Nephron (organoid): ENCODE results near the gene GARIN5A.
"Not testable (repeated sequence)": the region's sequence is repeated elsewhere in the genome, so short reads cannot be mapped to it uniquely, and the experiment has no call there.

Source experiments
- H3K27ac Mint-ChIP-seq, 3 experiments: 2 replicates each; pipeline ENCODE4 v1.8.0; 2020; ENCODE audit warnings: mixed read lengths in 3 of 3, mild to moderate bottlenecking in 2 of 3, moderate library complexity in 1 of 3
- H3K27me3 Mint-ChIP-seq: 2 replicates; pipeline ENCODE4 v1.8.0; 2021; ENCODE audit warnings: low read depth, mild to moderate bottlenecking, moderate library complexity, mixed read lengths
- H3K36me3 Mint-ChIP-seq: 2 replicates; pipeline ENCODE4 v1.8.0; 2020; ENCODE audit warnings: low read depth, mixed read lengths
- H3K4me1 Mint-ChIP-seq: 2 replicates; pipeline ENCODE4 v1.8.0; 2020; ENCODE audit warnings: mixed read lengths
- H3K4me3 Mint-ChIP-seq, 3 experiments: 2 replicates each; pipeline ENCODE4 v1.8.0; 2020; ENCODE audit warnings: mild to moderate bottlenecking in 3 of 3, mixed read lengths in 3 of 3, moderate library complexity in 2 of 3
- H3K9me3 Mint-ChIP-seq: 2 replicates; pipeline ENCODE4 v1.8.0; 2020; ENCODE audit warnings: mixed read lengths
- CTCF ChIP-seq, 3 experiments: fragments of 200-600 bp; sonication (generic); IDR thresholded peaks; one replicate each; pipeline ENCODE4 v1.5.0; 2021; ENCODE audit warnings: antibody characterized with exemption in 3 of 3; ENCODE audit not compliant: unreplicated experiment in 3 of 3

GARIN5A gene

GRCh38 chr19:50475736-50476223, 868 bp downstream of the GARIN5A start:
- Mint-ChIP-seq H3K27me3 (no peaks in the 10 kb centered on the region), H3K4me3 (peak overlapping the region; percentile 97 to 98 (median 98)), H3K4me1 (peaks cover 14% of the 10 kb centered on the region), H3K36me3 (peaks cover 31% of the 10 kb centered on the region), H3K27ac (peak overlapping the region in 1 of 3 experiments; percentile 99), H3K9me3 (peaks cover 3% of the 10 kb centered on the region)
- TF ChIP-seq CTCF (IDR thresholded peaks at IDR 0.05; ENCODE audit: unreplicated experiment in 3 of 3), result no peak

GRCh38 chr19:50475101-50475568, 1.5 kb downstream of the GARIN5A start:
- Mint-ChIP-seq H3K4me3 (peak overlapping the region; percentile 80 to 98 (median 97)), H3K27ac (peak overlapping the region in 2 of 3 experiments; percentile 32 to 34), H3K9me3 (peaks cover 3% of the 10 kb centered on the region), H3K27me3 (no peaks in the 10 kb centered on the region), H3K4me1 (peaks cover 14% of the 10 kb centered on the region), H3K36me3 (peaks cover 30% of the 10 kb centered on the region)
- no peak for TF ChIP-seq CTCF (IDR thresholded peaks at IDR 0.05; ENCODE audit: unreplicated experiment in 3 of 3)

GRCh38 chr19:50473336-50473735, 3.3 kb downstream of the GARIN5A start:
- peaks cover 14% of the 10 kb centered on the region for H3K4me1 Mint-ChIP-seq
- peak overlapping the region in 1 of 3 experiments; percentile 17 for H3K27ac Mint-ChIP-seq
- H3K9me3 Mint-ChIP-seq, H3K27me3 Mint-ChIP-seq, H3K4me3 Mint-ChIP-seq: not testable (repeated sequence)
- peaks cover 18% of the 10 kb centered on the region for H3K36me3 Mint-ChIP-seq

GRCh38 chr19:50468818-50469217, 7.8 kb downstream of the GARIN5A start:
- TF ChIP-seq CTCF (IDR thresholded peaks at IDR 0.05; ENCODE audit: unreplicated experiment in 3 of 3), result no peak
- Mint-ChIP-seq H3K27me3 (peaks cover 1% of the 10 kb centered on the region), H3K4me1 (peaks cover 3% of the 10 kb centered on the region), H3K27ac (no peak overlapping the region), H3K36me3 (no peaks in the 10 kb centered on the region), H3K4me3 (no peak overlapping the region), H3K9me3 (no peaks in the 10 kb centered on the region)

GRCh38 chr19:50467566-50467965, 9.1 kb downstream of the GARIN5A start:
- TF ChIP-seq CTCF (IDR thresholded peaks at IDR 0.05; ENCODE audit: unreplicated experiment in 3 of 3), result no peak
- no peaks in the 10 kb centered on the region for H3K36me3 Mint-ChIP-seq

GRCh38 chr19:50466706-50467039, 10.0 kb downstream of the GARIN5A start:
- Mint-ChIP-seq H3K9me3 (no peaks in the 10 kb centered on the region), H3K27me3 (peaks cover 3% of the 10 kb centered on the region), H3K27ac (no peak overlapping the region), H3K36me3 (no peaks in the 10 kb centered on the region), H3K4me3 (no peak overlapping the region), H3K4me1 (peaks cover 3% of the 10 kb centered on the region)
- TF ChIP-seq CTCF (IDR thresholded peaks at IDR 0.05; ENCODE audit: unreplicated experiment in 3 of 3), result no peak

More at GRCh38 chr19:50467566-50467965, 9.1 kb downstream of the GARIN5A start:
- Mint-ChIP-seq H3K4me3 (no peak overlapping the region), H3K9me3 (no peaks in the 10 kb centered on the region), H3K27ac (no peak overlapping the region), H3K4me1 (peaks cover 3% of the 10 kb centered on the region), H3K27me3 (peaks cover 3% of the 10 kb centered on the region)
